Astrocyte (in vitro differentiated cells and primary cell): ENCODE data around the gene DOCK2.

ENCODE experiments used
- CTCF ChIP-seq: IDR thresholded peaks from 2 replicates; pipeline ENCODE4 v1.5.1; 2011; ENCODE audit warnings: low read depth, mild to moderate bottlenecking, inconsistent platforms, low read length, moderate library complexity; ENCODE audit not compliant: insufficient read depth
- EZH2 ChIP-seq: IDR thresholded peaks from 2 replicates; pipeline ENCODE4 v1.6.1; 2012; ENCODE audit warnings: mild to moderate bottlenecking, low read length, inconsistent platforms; ENCODE audit not compliant: insufficient read depth

DNA sequence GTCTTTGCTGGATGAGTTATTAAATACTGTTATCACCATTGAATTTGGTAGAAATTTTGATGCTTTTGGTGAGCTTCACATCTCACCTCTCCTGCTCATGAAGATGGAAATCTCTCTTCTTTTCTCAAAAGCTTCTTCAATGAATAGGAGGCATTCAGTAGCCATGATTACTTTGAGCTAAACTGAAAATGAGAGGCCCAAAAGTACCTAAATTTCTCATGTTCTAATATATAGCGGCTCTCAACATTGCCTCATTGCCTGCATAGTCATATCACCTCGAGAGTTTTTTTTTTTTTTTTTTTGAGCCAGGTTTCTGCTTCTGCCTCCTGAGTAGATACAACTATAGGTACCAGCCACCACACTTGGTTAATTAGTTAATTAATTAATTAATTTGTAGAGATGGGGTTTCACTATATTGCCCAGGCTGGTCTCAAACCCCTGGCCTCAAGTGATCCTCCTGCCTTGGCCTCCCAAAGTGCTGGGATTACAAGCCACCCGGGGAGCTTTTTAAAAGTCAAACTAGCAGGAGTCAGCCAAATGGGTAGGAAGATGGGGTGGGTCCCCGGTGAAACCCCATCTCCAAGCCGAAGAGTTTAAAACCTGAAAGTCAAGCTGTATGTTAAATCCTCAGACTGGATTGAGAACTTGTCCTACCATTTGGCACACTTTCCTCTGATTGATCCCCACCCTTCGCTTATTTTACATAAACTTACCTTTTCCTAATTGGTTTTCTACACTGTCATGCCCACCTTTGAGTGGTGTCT is 169.0 kb downstream of the DOCK2 start:
- TF ChIP-seq EZH2, result no peak
- TF ChIP-seq CTCF, result no peak
